HG03439 (cell line): ENCODE results near the gene OSCP1.
"Not testable (repeated sequence)": the region's sequence is repeated elsewhere in the genome, so short reads cannot be mapped to it uniquely, and the experiment has no call there.

ENCODE experiments used
- ATAC-seq: cut with Tn5 transposase; IDR thresholded peaks from one replicate; pipeline ENCODE4 v1.9.1; 2021; ENCODE audit warnings: mild to moderate bottlenecking, moderate library complexity; ENCODE audit not compliant: unreplicated experiment

Gene OSCP1, protein sequence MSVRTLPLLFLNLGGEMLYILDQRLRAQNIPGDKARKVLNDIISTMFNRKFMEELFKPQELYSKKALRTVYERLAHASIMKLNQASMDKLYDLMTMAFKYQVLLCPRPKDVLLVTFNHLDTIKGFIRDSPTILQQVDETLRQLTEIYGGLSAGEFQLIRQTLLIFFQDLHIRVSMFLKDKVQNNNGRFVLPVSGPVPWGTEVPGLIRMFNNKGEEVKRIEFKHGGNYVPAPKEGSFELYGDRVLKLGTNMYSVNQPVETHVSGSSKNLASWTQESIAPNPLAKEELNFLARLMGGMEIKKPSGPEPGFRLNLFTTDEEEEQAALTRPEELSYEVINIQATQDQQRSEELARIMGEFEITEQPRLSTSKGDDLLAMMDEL

DNA sequence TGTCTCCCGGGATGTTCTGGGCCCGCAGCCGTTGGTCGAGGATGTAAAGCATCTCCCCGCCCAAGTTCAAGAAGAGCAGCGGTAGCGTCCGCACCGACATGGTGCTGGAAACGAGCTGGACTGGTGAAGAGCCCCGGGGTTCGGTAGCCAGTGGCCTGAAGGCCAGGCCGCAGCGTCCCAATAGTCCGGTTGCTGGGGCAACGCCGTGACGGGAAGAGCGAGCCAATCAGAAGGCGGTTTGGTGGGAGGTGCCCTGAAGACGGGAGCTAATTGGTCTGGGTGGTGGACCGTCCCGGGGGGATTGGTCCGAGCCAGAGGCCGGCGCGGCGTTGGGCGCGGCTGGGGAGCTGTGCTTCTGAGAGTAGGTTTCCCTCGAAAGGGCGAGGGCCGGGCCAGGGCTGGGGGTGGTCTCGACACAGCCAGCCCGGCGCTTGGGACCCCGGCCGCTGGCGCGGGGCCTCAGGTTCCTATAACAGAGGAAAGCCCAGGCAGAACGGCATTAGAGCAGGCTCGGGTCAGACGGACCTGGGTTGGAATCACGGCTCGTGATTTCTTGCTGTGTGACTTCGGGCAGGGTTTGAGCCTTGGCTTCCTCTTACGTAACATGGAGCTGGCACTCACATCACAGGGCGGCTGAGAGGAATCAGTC is at the start of gene OSCP1:
OSCP1 (minus strand) TSS at position 182 of the 649 bp plus-strand sequence; CDS start at position 100, 82 bp downstream.
- peak; percentile 93 for ATAC-seq

GRCh38 chr1:36497207-36497606 is 47.0 kb upstream of the OSCP1 start:
- no peak for ATAC-seq

DNA sequence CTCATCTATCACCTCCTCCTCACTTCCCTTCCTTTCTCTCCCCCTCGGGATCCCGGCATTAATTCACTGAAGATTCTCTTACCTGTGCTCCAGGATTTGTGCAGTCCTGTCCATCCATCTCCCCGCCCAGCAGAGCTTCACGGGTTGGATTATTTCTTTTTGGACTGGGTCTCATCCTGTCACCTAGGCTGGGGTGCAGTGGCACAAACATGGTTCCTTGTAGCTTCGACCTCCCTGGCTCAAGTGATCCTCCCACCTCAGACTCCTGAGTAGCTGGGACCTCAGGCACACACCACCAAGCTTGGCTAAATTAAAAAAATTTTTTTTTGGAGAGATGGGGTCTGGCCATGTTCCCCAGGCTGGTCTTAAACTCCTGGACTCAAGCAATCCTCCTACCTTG is 44.7 kb upstream of the OSCP1 start:
- no peak for ATAC-seq

DNA sequence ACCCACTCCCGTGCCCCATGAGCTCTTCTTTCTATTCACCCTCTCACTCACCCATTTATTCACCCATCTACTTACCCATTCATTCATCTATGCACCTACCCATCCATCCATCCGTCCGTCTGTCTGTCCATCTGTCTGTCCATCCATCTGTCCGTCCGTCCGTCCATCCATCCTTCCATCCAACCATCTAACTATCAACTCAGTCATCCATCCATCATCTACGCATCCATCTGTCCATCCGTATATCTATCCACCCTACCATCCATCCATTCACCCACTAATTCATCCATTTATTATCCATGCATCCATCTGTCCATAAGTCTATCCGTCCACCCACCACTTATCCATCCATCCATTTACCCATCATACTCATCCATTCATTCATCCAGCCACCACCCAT is 43.3 kb upstream of the OSCP1 start:
- ATAC-seq = no peak

DNA sequence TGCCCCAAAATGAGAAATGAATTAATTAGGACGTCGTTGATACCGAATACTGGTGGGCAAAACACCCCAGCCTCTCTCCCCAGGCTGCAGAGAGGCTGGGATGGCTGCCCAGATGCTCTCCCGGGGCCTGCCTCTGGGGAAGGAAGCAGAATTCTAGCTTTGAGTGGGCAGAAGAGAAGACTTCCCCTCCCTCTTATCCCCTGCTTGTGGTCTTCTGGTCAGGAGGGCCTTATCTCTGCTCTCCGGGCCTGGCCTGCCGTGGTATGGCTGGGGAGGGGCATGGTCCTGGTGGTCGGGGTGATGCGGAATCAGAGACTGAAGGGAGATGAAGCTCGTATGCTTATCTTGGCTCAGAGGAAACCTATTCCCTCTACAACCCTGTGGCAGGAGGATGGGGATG is 42.2 kb upstream of the OSCP1 start:
- ATAC-seq = no peak

DNA sequence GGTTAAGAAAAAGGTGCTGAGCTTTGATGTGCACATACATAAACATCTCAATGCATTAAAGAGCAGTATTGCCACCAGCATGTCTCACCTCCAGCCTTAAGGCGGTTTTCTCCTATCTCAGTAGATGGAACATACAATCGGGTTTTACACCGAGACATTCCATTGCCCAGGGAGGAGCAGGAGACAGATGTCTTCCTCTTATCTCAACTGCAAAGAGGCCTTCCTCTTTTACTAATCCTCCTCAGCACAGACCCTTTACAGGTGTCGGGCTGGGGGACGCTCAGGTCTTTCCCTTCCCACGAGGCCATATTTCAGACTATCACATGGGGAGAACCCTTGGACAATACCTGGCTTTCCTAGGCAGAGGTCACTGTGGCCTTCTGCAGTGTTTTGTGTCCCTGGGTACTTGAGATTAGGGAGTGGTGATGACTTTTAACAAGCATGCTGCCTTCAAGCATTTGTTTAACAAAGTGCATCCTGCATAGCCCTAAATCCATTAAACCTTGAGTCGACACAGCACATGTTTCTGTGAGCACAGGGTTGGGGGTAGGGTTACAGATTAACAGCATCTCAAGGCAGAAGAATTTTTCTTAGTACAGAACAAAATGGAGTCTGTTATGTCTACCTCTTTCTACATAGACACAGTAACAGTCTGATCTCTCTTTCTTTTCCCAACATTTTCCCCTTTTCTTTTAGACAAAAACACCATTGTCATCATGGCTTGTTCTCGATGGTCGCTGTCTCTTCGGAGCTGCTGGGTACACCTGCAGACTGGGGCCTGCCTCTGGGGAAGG is 39.2 kb upstream of the OSCP1 start:
- not testable (repeated sequence) for ATAC-seq

DNA sequence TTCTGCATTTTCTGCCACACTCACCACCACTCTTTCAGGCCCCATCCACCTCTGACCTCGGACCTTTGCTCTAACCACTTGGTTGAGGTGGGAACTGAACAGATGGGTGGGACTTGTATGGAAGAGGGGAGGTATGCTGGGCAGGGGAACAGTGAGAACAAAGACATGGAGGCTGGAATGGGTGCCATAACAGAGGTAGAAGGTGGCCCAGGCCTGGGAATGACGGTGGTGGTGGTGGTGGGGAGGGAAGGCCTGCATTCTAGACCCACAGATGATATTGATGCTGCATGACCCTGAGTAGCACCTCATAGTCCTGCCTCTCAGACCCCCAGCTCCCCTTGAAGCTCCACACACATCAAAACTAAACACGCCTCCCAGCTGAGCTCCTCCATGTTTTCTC is 37.7 kb upstream of the OSCP1 start:
- ATAC-seq = no peak

GRCh38 chr1:36487336-36487725 is 37.1 kb upstream of the OSCP1 start:
- ATAC-seq = not testable (repeated sequence)

GRCh38 chr1:36486439-36487335 is 36.4 kb upstream of the OSCP1 start:
- no peak for ATAC-seq

- no peak for ATAC-seq
Observed at GRCh38 chr1:36486093-36486438, 35.8 kb upstream of the OSCP1 start.

DNA sequence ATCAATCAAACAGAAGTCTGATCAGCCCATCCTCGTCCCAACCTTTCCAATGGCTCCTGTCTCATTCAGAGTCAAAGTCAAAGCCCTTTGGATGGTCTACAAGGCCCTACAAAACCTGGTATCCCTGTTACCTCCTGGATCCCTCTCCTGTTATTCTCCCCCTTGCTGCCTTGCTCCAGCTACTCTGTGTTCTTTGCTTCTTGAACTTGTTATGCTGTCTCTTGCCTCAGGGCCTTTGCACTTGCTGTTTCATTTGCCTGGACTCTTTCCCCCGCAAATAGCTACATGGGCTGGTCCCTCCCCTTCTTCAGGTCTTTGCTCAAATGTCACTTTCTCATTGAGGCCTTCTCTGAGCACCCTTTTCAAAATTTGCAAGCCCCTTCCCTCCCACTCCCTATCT is 33.8 kb upstream of the OSCP1 start:
- ATAC-seq = no peak

GRCh38 chr1:36482724-36483388 is 32.6 kb upstream of the OSCP1 start, which contains the start of gene CSF3R:
CSF3R (minus strand) TSS chr1:36482913; CDS start chr1:36479496, 3,417 bp downstream.
- ATAC-seq = no peak

DNA sequence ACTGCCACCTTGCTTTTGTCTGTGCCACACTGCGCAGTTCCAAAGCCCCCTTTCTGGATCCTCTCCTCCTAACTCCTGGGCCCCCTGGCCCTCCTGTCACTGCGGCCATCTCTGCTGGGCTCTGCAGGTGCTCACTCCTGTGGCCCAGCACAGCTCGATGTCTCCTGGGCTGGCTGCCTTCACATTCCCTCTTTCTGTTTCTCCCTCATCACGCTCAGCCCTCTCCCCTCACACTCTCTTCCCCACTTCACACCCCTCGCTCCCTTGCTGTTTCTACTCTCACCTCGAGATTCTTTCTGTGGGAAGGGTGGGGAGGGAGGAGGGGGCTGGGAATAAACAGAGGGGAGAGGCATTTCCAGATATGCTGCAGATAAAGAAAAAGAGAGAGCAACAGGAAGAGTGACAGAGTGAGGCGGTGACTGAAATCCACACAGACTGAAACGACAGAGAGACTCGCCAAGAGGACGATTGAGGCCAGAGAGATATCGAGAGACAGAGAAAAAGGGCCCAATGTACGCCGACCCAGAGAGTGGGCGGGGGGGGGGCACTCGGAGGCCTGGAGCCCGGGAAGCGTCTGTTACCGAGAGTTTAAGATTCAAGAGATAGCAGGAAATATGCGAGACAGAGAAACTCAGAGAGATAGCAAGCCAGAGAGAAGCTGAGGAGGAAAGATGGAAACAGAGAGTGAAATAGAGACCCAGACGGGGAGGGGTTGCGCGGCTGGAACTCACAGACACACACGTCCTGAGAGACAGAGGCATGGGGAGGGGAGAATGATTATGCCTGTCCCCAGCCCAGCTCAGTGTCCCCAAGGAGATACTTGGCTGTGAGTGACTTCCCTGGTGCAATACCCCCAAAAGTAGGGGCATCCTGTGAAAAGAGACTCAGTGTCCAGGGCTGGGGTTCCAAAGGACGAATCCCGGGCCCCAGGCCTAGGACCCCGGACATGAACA is 31.8 kb upstream of the OSCP1 start:
- no peak for ATAC-seq

DNA sequence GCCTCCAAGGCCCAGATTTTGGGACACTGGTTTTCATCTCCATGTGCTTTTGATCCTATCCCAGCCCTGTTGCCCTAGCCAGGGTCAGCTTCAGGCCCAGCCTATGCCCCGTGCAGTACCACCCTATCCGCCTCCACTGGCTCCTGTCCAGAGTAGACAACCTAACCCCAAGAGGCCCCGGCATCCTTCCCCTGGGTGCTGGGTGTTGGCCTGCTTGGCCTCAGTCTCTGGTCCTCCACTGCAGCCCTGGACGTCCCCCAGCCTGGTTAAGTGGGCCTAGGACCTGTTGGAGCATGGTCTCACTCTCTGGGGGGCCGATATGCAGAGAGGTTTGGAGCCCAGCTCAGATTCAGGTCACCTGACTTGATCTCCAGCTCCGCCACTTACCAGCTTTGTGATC is 30.8 kb upstream of the OSCP1 start:
- ATAC-seq = no peak

GRCh38 chr1:36480161-36480560 is 29.9 kb upstream of the OSCP1 start:
- no peak for ATAC-seq

DNA sequence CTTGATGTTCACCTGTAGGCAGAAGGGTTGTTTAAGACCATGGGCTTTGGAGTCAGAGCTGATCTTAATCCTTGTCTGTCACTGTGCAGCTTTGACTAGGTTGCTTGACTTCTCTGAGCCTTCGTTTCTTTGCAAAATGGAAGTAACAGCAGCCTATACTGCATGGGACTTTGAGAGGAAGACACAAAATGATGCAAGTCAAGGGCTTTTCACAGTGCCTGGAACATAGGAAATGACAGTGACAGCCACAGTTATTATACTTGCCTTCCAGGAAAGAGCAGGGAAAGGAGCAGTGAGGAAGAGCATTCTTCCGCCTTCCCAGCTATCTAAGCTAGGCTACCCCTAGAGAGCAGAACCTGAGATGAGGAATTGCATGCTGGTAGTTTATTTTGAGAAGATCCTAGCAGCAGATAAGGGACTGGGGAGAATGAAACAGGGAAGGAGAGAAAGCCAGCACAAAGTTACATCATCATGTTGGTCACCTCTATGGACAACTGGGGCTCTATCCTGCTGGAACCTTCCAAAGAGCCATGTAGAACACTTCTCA is 29.3 kb upstream of the OSCP1 start:
- no peak for ATAC-seq

GRCh38 chr1:36477615-36478014 is 27.4 kb upstream of the OSCP1 start:
- not testable (repeated sequence) for ATAC-seq

DNA sequence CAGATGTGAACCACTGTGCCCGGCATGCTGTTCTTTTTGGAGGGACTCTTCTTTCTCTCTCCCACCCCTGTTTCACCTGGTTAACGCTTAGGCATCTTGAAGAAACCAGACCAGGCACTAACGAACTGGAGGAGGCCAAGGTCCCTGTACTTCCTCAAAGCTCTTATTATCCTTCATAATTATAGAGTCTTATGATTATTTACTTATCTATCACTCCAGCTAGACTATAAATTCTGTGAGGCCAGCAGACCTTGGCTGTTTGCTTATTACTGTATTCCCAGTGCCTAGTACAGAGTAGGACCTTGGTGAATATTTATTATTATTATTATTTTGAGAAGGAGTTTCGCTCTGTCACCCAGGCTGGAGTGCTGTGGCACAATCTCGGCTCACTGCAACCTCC is 26.7 kb upstream of the OSCP1 start:
- no peak for ATAC-seq
